Right renal cortex interstitium (tissue), 3 donors: Measurements from ENCODE around the gene ELAVL4. TPM values are rescaled to one million over a fixed set of nuclear protein-coding genes. Genes with fewer than 3 reads are reported as not detected.

Experiments
- DNase-seq, 3 donors: peaks; one replicate each; pipeline ENCODE4 v3.0.0-alpha.2; 2013; ENCODE audit warnings: low read depth in 3 of 3, low spot score in 2 of 3
- polyA plus RNA-seq, 3 donors: library from polyadenylated mRNA; unstranded; fragments of 120-200 nt; gene quantifications; one replicate each; pipeline ENCODE4 v1.2.1, GENCODE V29; 2013; ENCODE audit not compliant: insufficient read length in 3 of 3

ELAVL4 gene
- polyA plus RNA-seq, 3 donors = 3.4 to 5.9 (median 3.7) TPM

GRCh38 chr1:50237056-50237455 lies 128.3 kb downstream of the ELAVL4 start:
- no peak for DNase-seq

GRCh38 chr1:50243939-50244338 lies 135.2 kb downstream of the ELAVL4 start:
- no peak for DNase-seq

- no peak for DNase-seq
Measured at GRCh38 chr1:50246869-50247268, 138.1 kb downstream of the ELAVL4 start.

- no peak for DNase-seq
Measured at GRCh38 chr1:50251702-50252101, 143.0 kb downstream of the ELAVL4 start.

GRCh38 chr1:50252196-50252595 lies 143.5 kb downstream of the ELAVL4 start:
- no peak for DNase-seq

Other genes with a start within 250 kb of the ELAVL4 start
- gene AGBL4, start 85.0 kb upstream of the ELAVL4 start, polyA plus RNA-seq = 1 to 10 TPM; 1.1 to 1.3 (median 1.3) TPM